HEK293T (cell line): ENCODE data around the gene RDH13.
"Not testable (repeated sequence)": the region's sequence is repeated elsewhere in the genome, so short reads cannot be mapped to it uniquely, and the experiment has no call there.

Experiments
- BHLHE40 ChIP-seq: fragments of 450-650 bp; IDR thresholded peaks from 2 replicates; pipeline ENCODE4 v1.6.1; 2016; ENCODE audit warnings: mild to moderate bottlenecking, moderate library complexity, borderline replicate concordance
- ELF4 ChIP-seq: fragments of 450-650 bp; IDR thresholded peaks from 2 replicates; pipeline ENCODE4 v1.6.1; 2017; ENCODE audit warnings: antibody characterized with exemption
- SP1 ChIP-seq: fragments of 450-650 bp; IDR thresholded peaks from 2 replicates; pipeline ENCODE4 v1.6.1; 2017

GRCh38 chr19:55032976-55033643, 29.8 kb downstream of the RDH13 start:
- not testable (repeated sequence) for TF ChIP-seq BHLHE40, ELF4, SP1
